Kidney epithelial cell (primary cell): ENCODE data around the gene SH3GL1. TPM values are rescaled to one million over a fixed set of nuclear protein-coding genes. Genes with fewer than 3 reads are reported as not detected.

Experiments used
- DNase-seq: peaks from one replicate; pipeline ENCODE4 v3.0.0-alpha.2; 2010; ENCODE audit warnings: low read depth
- H3K27me3 ChIP-seq: 2 replicates; pipeline ENCODE4 v1.6.0; 2011; ENCODE audit warnings: low read length; ENCODE audit not compliant: control insufficient read depth, insufficient read depth
- H3K36me3 ChIP-seq: 2 replicates; pipeline ENCODE4 v1.5.1; 2011; ENCODE audit warnings: low read length; ENCODE audit not compliant: control insufficient read depth, insufficient read depth
- H3K4me3 ChIP-seq: 2 replicates; pipeline ENCODE4 v1.5.1; 2011; ENCODE audit warnings: low read depth, mild to moderate bottlenecking, control low read depth, low read length
- CTCF ChIP-seq: IDR thresholded peaks from 2 replicates; pipeline ENCODE4 v1.5.1; 2011; ENCODE audit warnings: mild to moderate bottlenecking, moderate library complexity, low read length, control low read depth, inconsistent platforms; ENCODE audit not compliant: insufficient read depth, poor library complexity, severe bottlenecking
- total RNA-seq: library from RNA; depleted of rRNA; stranded (reverse); fragments of >200 nt; gene quantifications from 2 replicates; pipeline ENCODE4 v1.2.3, GENCODE V29; 2015

The SH3GL1 gene
- total RNA-seq, 1 donor from 2014 or later = 60.9 TPM

GRCh38 chr19:4446704-4447200 is 46.4 kb upstream of the SH3GL1 start:
- Histone ChIP-seq H3K4me3 (no peak overlapping the region), H3K36me3 (no peaks in the 10 kb centered on the region), H3K27me3 (no peaks in the 10 kb centered on the region)
- no peak for DNase-seq
- no peak for TF ChIP-seq CTCF

GRCh38 chr19:4445963-4446703 is 45.8 kb upstream of the SH3GL1 start:
- H3K27me3 ChIP-seq = no peaks in the 10 kb centered on the region
- H3K36me3 ChIP-seq = no peaks in the 10 kb centered on the region
- H3K4me3 ChIP-seq = no peak overlapping the region
- no peak for DNase-seq
- TF ChIP-seq CTCF = no peak

GRCh38 chr19:4444765-4445741 is 44.7 kb upstream of the SH3GL1 start:
- Histone ChIP-seq H3K4me3 (no peak overlapping the region), H3K27me3 (no peaks in the 10 kb centered on the region), H3K36me3 (no peaks in the 10 kb centered on the region)
- TF ChIP-seq CTCF = no peak
- DNase-seq = no peak

- Histone ChIP-seq H3K4me3 (no peak overlapping the region), H3K27me3 (no peaks in the 10 kb centered on the region), H3K36me3 (no peaks in the 10 kb centered on the region)
- no peak for TF ChIP-seq CTCF
- no peak for DNase-seq
These were observed 43.8 kb upstream of the SH3GL1 start for GRCh38 chr19:4443966-4444764.

GRCh38 chr19:4443188-4443587 is 42.8 kb upstream of the SH3GL1 start:
- Histone ChIP-seq H3K4me3 (no peak overlapping the region), H3K36me3 (no peaks in the 10 kb centered on the region), H3K27me3 (no peaks in the 10 kb centered on the region)
- TF ChIP-seq CTCF = no peak
- DNase-seq = no peak
